Mucosa of descending colon (tissue), 3 donors: ENCODE results near the gene HPN. TPM values are rescaled to one million over a fixed set of nuclear protein-coding genes. Genes with fewer than 3 reads are reported as not detected.

Experiments used
- ATAC-seq: fragments of 200-7000 bp; cut with Tn5 transposase; one replicate; pipeline ENCODE4 v1.9.1; 2020; ENCODE audit warnings: mild to moderate bottlenecking, moderate library complexity
- DNase-seq, 3 donors: peaks; one replicate each; pipeline ENCODE4 v3.0.0-alpha.2; 2020
- H3K36me3 ChIP-seq: fragments of 200-600 bp; one replicate; pipeline ENCODE4 v1.8.0; 2021; ENCODE audit warnings: low read depth, mild to moderate bottlenecking
- H3K4me1 ChIP-seq: fragments of 200-600 bp; one replicate; pipeline ENCODE4 v1.8.0; 2021; ENCODE audit warnings: low read depth, mild to moderate bottlenecking
- H3K4me3 ChIP-seq: fragments of 200-600 bp; one replicate; pipeline ENCODE4 v1.8.0; 2021; ENCODE audit warnings: mild to moderate bottlenecking
- H3K9me3 ChIP-seq: fragments of 200-600 bp; one replicate; pipeline ENCODE4 v1.8.0; 2021; ENCODE audit warnings: mild to moderate bottlenecking
- intact Hi-C, 2 donors: fragments of 100-400 bp; cut with DNase I in 1 of 2; cut with micrococcal nuclease in 1 of 2; formaldehyde crosslinking; loops; one replicate each; pipeline versions ENCODE4 v1.11.0 to v1.11.1; 2022; cut with DNase I, micrococcal nuclease
- total RNA-seq, 3 donors: library from RNA; stranded (reverse); fragmentation: NEBNext Ultra II Directional in 2 of 3; extraction: Animal tissue kit (Norgen Biotek cat#: 25700) in 2 of 3; gene quantifications; one replicate each; pipeline versions ENCODE4 v1.2.1 to v1.2.4, GENCODE V29; 2021 to 2023
- TF ChIP-seq, protein P1 (sequence below): fragments of 200-600 bp; IDR thresholded peaks from one replicate; pipeline ENCODE4 v1.8.0; 2022; ENCODE audit warnings: antibody characterized with exemption, mild to moderate bottlenecking
- donor health status: DM: no; HTN: no; CAD: no; lungs with moderate emphysema.
- donor health status: DM: no; HTN: no; CAD: no.
- donor health status: DM: no; HTN: yes; CAD: no.

Gene HPN
- total RNA-seq, 3 donors from 2014 or later, result 0.54 to 0.94 TPM; not detected in 1

DNA sequence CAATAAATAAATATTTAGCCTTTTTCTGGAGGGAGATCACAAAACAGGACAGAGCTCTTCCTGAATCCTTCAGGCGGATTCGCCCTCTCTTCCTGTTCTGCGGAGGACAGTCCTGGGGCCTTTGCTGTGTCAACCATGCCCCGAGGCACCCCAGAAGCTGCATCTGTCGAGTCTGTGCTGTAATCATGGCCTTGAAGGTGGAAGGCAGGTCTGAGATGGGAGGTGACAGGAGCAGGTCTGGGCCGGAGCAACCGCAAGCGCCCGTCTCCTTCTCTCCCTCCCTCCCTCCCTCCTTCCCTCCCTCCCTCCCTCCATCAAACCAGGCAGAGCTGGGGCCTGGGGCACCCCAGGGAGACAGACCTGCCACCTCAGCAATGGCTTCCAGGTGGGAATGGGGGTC lies 69.5 kb downstream of the HPN start:
- H3K4me1 ChIP-seq, result peaks cover 21% of the 10 kb centered on the region
- ATAC-seq (no peak), DNase-seq (no peak)
- H3K9me3 ChIP-seq, result no peaks in the 10 kb centered on the region
- H3K36me3 ChIP-seq, result no peaks in the 10 kb centered on the region
- TF ChIP-seq, protein P1, sequence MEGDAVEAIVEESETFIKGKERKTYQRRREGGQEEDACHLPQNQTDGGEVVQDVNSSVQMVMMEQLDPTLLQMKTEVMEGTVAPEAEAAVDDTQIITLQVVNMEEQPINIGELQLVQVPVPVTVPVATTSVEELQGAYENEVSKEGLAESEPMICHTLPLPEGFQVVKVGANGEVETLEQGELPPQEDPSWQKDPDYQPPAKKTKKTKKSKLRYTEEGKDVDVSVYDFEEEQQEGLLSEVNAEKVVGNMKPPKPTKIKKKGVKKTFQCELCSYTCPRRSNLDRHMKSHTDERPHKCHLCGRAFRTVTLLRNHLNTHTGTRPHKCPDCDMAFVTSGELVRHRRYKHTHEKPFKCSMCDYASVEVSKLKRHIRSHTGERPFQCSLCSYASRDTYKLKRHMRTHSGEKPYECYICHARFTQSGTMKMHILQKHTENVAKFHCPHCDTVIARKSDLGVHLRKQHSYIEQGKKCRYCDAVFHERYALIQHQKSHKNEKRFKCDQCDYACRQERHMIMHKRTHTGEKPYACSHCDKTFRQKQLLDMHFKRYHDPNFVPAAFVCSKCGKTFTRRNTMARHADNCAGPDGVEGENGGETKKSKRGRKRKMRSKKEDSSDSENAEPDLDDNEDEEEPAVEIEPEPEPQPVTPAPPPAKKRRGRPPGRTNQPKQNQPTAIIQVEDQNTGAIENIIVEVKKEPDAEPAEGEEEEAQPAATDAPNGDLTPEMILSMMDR, result no peak
- H3K4me3 ChIP-seq, result no peak overlapping the region
- intact Hi-C loops, result no loop called here

DNA sequence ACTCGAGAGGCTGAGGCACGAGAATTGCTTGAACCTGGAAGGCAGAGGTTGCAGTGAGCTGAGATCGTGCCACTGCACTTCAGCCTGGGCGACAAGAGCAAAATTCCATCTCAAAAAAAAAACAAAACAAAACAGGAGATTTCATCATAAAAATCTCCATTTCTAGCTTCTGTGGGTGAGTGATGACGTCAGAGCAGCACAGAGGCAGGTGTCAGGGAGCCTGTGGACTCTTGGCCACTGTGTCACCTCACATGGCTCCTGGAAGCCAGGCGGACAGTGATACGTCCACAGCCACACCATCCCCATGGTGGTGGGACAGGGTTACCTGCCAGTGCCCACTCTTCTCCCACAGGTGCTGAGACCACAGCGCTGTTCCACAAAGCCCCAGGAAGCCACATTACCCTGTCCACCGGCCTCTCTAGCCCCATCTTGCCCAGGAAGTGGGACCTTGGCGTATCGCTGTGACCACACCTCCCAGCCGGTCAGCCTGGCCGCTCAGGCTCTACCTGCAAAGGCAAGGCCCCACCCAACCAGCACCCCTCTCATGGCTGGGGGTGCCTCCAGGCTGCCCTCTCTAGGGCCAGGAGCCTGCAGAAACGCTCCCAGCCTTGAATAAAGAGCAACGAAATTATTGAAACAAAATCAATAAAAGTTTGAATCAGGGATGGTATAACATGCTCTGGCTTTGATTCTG lies 71.6 kb downstream of the HPN start:
- Histone ChIP-seq H3K4me1 (peaks cover 14% of the 10 kb centered on the region), H3K4me3 (no peak overlapping the region), H3K9me3 (no peaks in the 10 kb centered on the region), H3K36me3 (no peaks in the 10 kb centered on the region)
- TF ChIP-seq, protein P1, result no peak
- intact Hi-C loops, result no loop called here
- no peak for ATAC-seq
- DNase-seq, result no peak

DNA sequence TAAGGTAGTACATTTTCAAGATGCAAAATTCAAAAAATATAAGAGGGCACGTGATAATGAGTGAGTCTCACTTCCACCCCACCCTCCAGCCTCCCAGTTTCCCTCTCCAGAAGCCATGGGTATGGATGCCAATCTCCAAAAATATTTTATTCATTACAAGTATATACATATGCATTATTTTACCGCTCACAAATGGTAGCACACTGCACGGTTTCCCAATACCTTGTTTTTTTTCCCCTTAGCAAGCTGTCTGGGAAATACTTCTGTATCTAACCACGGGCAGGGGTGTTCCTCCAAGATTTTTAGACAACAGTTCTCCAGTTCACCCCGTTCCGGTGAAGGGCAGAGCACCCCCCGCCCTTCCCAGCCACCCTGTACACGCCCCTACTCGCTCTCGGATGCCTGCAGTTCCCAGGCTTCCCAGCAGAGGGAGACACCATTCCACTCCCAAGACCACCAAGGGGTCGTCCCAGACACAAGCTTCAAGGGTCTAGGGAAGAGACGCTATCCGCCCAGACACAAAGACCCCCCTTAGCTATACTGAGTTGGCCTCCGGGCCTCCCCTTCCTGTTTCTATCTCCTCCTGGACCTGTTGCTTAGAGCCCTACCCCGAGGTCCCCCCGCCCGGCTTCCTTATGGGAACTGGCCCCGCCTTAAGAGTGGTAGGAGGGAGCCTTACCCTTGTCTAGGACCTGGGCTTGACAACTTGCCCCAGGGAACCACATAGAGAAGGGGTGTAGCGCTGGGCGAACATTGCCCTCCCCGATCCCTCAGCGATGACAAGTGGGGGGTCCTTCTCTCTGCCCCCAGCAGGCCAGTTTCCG lies 73.0 kb downstream of the HPN start:
- ATAC-seq (peak; percentile 71), DNase-seq (peak; percentile 86 to 91 (median 87))
- TF ChIP-seq, protein P1, result peak; percentile 97
- peak overlapping the region; percentile 12 for H3K4me3 ChIP-seq
- no peaks in the 10 kb centered on the region for H3K36me3 ChIP-seq
- H3K4me1 ChIP-seq, result peaks cover 10% of the 10 kb centered on the region
- H3K9me3 ChIP-seq, result no peaks in the 10 kb centered on the region
- intact Hi-C loops, result no loop called here

DNA sequence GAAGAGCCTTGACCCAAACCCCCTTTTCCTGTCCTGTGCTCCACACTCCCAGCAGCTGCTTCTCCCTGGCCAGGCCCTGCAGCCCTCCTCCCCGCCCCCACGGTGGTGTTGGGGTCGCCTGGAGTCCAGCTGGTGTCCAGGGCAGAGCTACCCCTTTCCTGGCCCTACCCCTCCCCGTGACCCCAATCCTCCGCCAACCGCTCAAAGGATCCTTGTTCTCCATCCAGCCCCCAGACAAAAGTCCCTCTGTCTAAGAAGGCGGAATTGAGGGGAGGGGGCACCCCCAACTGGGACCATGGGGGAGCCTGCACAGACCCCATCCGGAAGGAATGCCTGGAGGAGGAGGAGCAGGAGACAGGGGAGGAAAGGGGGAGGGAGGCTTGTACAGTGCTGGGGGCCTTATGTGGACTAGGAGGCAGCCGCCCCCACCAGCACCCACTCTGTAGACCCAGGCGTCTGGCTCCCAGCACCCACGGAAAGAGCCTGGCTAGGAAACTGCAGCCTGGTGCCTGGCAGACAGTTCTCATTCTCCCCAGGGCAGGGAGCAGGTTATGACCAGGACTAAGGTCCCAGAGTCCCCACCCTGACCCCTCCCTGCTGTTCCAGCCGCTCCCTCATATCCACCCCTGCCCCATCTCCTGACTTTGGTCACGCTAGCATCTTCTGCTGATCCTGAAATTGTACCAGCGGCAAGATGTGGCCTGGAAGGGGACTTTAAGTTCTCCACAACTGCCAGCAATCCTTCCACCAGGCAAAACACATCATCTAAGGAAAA lies 73.8 kb downstream of the HPN start, which contains the start of gene FXYD3:
Gene FXYD3, plus strand, starts transcription at position 647 of the 775 bp plus-strand sequence. CDS start 3,554 bp downstream, outside the sequence.
- DNase-seq (peak; percentile 83 to 84 (median 84)), ATAC-seq (peak; percentile 74)
- Histone ChIP-seq H3K4me1 (peaks cover 15% of the 10 kb centered on the region), H3K36me3 (no peaks in the 10 kb centered on the region), H3K9me3 (no peaks in the 10 kb centered on the region), H3K4me3 (peak within 1 kb of the TSS; percentile 35)
- intact Hi-C loops, result no loop called here
- TF ChIP-seq, protein P1, result no peak

Other genes with a start within 250 kb of the HPN start
- gene ZNF30, start 114.8 kb upstream of the HPN start, total RNA-seq, result 1 to 10 TPM; 1.3 to 4.9 (median 2.1) TPM
- 1 to 10 TPM; 5.4 to 7.6 (median 6.7) TPM for gene ZNF792, start 77.5 kb upstream of the HPN start, total RNA-seq
- 10 to 100 TPM; 32.5 to 53.1 (median 33.8) TPM for gene GRAMD1A, start 41.4 kb upstream of the HPN start, total RNA-seq
- 1 to 10 TPM; 1.6 to 8.8 (median 3.5) TPM for gene SCN1B, start 11.3 kb upstream of the HPN start, total RNA-seq
- 1,000 to 10,000 TPM; 1,086 to 3,973 (median 3,185) TPM for gene FXYD3, start 74.1 kb downstream of the HPN start, total RNA-seq
- gene LGI4, start 93.3 kb downstream of the HPN start, total RNA-seq, result 10 to 100 TPM; 14.1 to 38.8 (median 31.1) TPM
- 10 to 100 TPM; 13.3 to 71.0 (median 15.4) TPM for gene FXYD1, start 97.1 kb downstream of the HPN start, total RNA-seq
- gene FXYD7, start 101.5 kb downstream of the HPN start, total RNA-seq, result 1 to 10 TPM in 1 of 3 donors, not detected in 2; 1.5 TPM
- gene FXYD5, start 113.0 kb downstream of the HPN start, total RNA-seq, result 10 to 100 TPM in 2 of 3 donors, 1 to 10 TPM in 1; 9.1 to 20.8 (median 17.9) TPM
- gene FAM187B, start 187.0 kb downstream of the HPN start, total RNA-seq, result not detected
- 100 to 1,000 TPM; 123 to 302 (median 289) TPM for gene LSR, start 207.3 kb downstream of the HPN start, total RNA-seq
- 100 to 1,000 TPM in 2 of 3 donors, 10 to 100 TPM in 1; 94.5 to 131 (median 116) TPM for gene USF2, start 227.2 kb downstream of the HPN start, total RNA-seq
- gene HAMP, start 240.8 kb downstream of the HPN start, total RNA-seq, result not detected